GM23338 (cell line): ENCODE data around the gene RPL3. TPM values are rescaled to one million over a fixed set of nuclear protein-coding genes. Genes with fewer than 3 reads are reported as not detected.

Experiments
- ATAC-seq: fragments of 200-7000 bp; cut with Tn5 transposase; 3 replicates; pipeline ENCODE4 v1.9.1; 2020
- DNase-seq: peaks from one replicate; pipeline ENCODE4 v3.0.0-alpha.2; 2015; ENCODE audit warnings: low spot score
- H2AFZ ChIP-seq: fragments of 200-600 bp; sonication (generic); 2 replicates; pipeline ENCODE4 v1.8.0; 2016; ENCODE audit warnings: antibody characterized with exemption, mild to moderate bottlenecking, moderate library complexity
- H3F3A ChIP-seq: fragments of 200-600 bp; sonication (generic); replicated peaks from 2 replicates; pipeline ENCODE4 v1.8.0; 2017; ENCODE audit warnings: antibody characterized with exemption, mixed run types, low read depth
- H3K27ac ChIP-seq: fragments of 200-600 bp; sonication (generic); 2 replicates; pipeline ENCODE4 v1.6.1; 2016; ENCODE audit warnings: low read depth
- H3K27me3 ChIP-seq: fragments of 200-600 bp; sonication (generic); 2 replicates; pipeline ENCODE4 v1.8.0; 2016; ENCODE audit warnings: mild to moderate bottlenecking, mixed run types, moderate library complexity; ENCODE audit not compliant: insufficient read depth
- H3K36me3 ChIP-seq: fragments of 200-600 bp; sonication (generic); 2 replicates; pipeline ENCODE4 v1.8.0; 2016; ENCODE audit warnings: mild to moderate bottlenecking; ENCODE audit not compliant: insufficient read depth
- H3K4me1 ChIP-seq: fragments of 200-600 bp; sonication (generic); 2 replicates; pipeline ENCODE4 v1.8.0; 2016; ENCODE audit warnings: mild to moderate bottlenecking, moderate library complexity; ENCODE audit not compliant: insufficient read depth
- H3K4me2 ChIP-seq: fragments of 200-600 bp; sonication (generic); 2 replicates; pipeline ENCODE4 v1.7.1; 2017; ENCODE audit warnings: mixed run types
- H3K4me3 ChIP-seq: fragments of 200-600 bp; sonication (generic); 2 replicates; pipeline ENCODE4 v1.6.1; 2016; ENCODE audit warnings: mixed run types
- H3K79me2 ChIP-seq: fragments of 200-600 bp; sonication (generic); replicated peaks from 2 replicates; pipeline ENCODE4 v1.8.0; 2017; ENCODE audit warnings: mild to moderate bottlenecking; ENCODE audit not compliant: insufficient read depth
- H3K9me2 ChIP-seq: fragments of 200-600 bp; sonication (generic); 2 replicates; pipeline ENCODE4 v1.8.0; 2017; ENCODE audit not compliant: insufficient read depth
- H4K20me1 ChIP-seq: fragments of 200-600 bp; sonication (generic); replicated peaks from 2 replicates; pipeline ENCODE4 v1.8.0; 2017; ENCODE audit warnings: mild to moderate bottlenecking; ENCODE audit not compliant: insufficient read depth
- H3K27ac Mint-ChIP-seq: 2 replicates; pipeline ENCODE4 v1.8.0; 2020; ENCODE audit warnings: inconsistent platforms, mild to moderate bottlenecking, moderate library complexity, mixed read lengths
- H3K27me3 Mint-ChIP-seq: 3 replicates; pipeline ENCODE4 v1.8.0; 2022; ENCODE audit warnings: low read depth, mild to moderate bottlenecking, moderate library complexity, mixed read lengths, inconsistent platforms; ENCODE audit not compliant: insufficient read depth, poor library complexity
- H3K36me3 Mint-ChIP-seq: 3 replicates; pipeline ENCODE4 v1.8.0; 2021; ENCODE audit warnings: low read depth, mild to moderate bottlenecking, inconsistent platforms, moderate library complexity, mixed read lengths
- H3K4me1 Mint-ChIP-seq: 3 replicates; pipeline ENCODE4 v1.8.0; 2020; ENCODE audit warnings: mild to moderate bottlenecking, inconsistent platforms, mixed read lengths
- H3K4me3 Mint-ChIP-seq: 3 replicates; pipeline ENCODE4 v1.8.0; 2021; ENCODE audit warnings: moderate library complexity, mild to moderate bottlenecking, inconsistent platforms, mixed read lengths
- H3K9me3 Mint-ChIP-seq: 3 replicates; pipeline ENCODE4 v1.8.0; 2020; ENCODE audit warnings: moderate library complexity, mild to moderate bottlenecking, inconsistent platforms, mixed read lengths
- CTCF ChIP-seq, 2 experiments: fragments of 200-600 bp in 1 of 2; sonication (generic) in 1 of 2; conservative IDR thresholded peaks; 2 replicates each; pipeline versions ENCODE4 v1.5.1 to v1.6.1; 2016 to 2017; ENCODE audit warnings: antibody characterized with exemption in 2 of 2, low read depth in 2 of 2, mild to moderate bottlenecking in 2 of 2, moderate library complexity in 1 of 2
- ZNF331 ChIP-seq: fragments of 250-450 bp; sonication (Bioruptor Pico); IDR thresholded peaks from 2 replicates; pipeline ENCODE4 v1.5.0; 2020; ENCODE audit warnings: low read depth, mild to moderate bottlenecking, moderate library complexity
- ZNF462 ChIP-seq: fragments of 250-450 bp; sonication (Bioruptor Pico); IDR thresholded peaks from 2 replicates; pipeline ENCODE4 v1.5.0; 2020; ENCODE audit warnings: mild to moderate bottlenecking, moderate library complexity
- polyA plus RNA-seq: library from polyadenylated mRNA; unstranded; fragments of >200 nt; fragmentation: Nextera tagmentation; extraction: Ambion mirVana; gene quantifications from 2 replicates; pipeline ENCODE4 v1.2.1, GENCODE V29; 2016
- total RNA-seq: library from RNA; depleted of rRNA; stranded (reverse); fragments of >200 nt; shearing (Covaris generic); gene quantifications from 2 replicates; pipeline ENCODE4 v1.2.3, GENCODE V29; 2014

RPL3 gene
- total and polyA plus RNA-seq, 2 experiments from 2014 or later: 1,983 to 3,244 TPM

- H3K27ac ChIP-seq: peak overlapping the region; percentile 99
- Mint-ChIP-seq H3K9me3 (peaks cover 15% of the 10 kb centered on the region), H3K27me3 (peaks cover 60% of the 10 kb centered on the region), H3K4me1 (peaks cover 53% of the 10 kb centered on the region), H3K27ac (peak overlapping the region; percentile 100), H3K36me3 (peaks cover 80% of the 10 kb centered on the region), H3K4me3 (peak overlapping the region; percentile 100)
- peaks cover 61% of the 10 kb centered on the region for H4K20me1 ChIP-seq
- peaks cover 37% of the 10 kb centered on the region for H3K4me1 ChIP-seq
- TF ChIP-seq CTCF (conservative IDR thresholded peaks at IDR 0.05; ENCODE audit: low read depth in 2 of 2) (peak; percentile 72 to 74), ZNF462 (CRISPR knock-in tag) (no peak), ZNF331 (CRISPR knock-in tag) (no peak)
- peak overlapping the region; percentile 100 for H3K4me2 ChIP-seq
- H3F3A ChIP-seq: peaks cover 81% of the 10 kb centered on the region
- peak; percentile 13 for ATAC-seq
- H3K27me3 ChIP-seq: no peaks in the 10 kb centered on the region
- H3K4me3 ChIP-seq: peak overlapping the region; percentile 98
- no peak overlapping the region for H2AFZ ChIP-seq
- peaks cover 49% of the 10 kb centered on the region for H3K79me2 ChIP-seq
- peak; percentile 81 for DNase-seq
- H3K9me2 ChIP-seq: no peaks in the 10 kb centered on the region
- H3K36me3 ChIP-seq: peaks cover 68% of the 10 kb centered on the region
These were observed 2.9 kb downstream of the RPL3 start for GRCh38 chr22:39316440-39317083.
